ENCODE data around the gene SPAM1. TPM values are rescaled to one million over a fixed set of nuclear protein-coding genes. Genes with fewer than 3 reads are reported as not detected.

The SPAM1 gene
- polyA plus RNA-seq, 2 of the 4 experiments (the other 2 are of a cell fraction) = not detected

DNA sequence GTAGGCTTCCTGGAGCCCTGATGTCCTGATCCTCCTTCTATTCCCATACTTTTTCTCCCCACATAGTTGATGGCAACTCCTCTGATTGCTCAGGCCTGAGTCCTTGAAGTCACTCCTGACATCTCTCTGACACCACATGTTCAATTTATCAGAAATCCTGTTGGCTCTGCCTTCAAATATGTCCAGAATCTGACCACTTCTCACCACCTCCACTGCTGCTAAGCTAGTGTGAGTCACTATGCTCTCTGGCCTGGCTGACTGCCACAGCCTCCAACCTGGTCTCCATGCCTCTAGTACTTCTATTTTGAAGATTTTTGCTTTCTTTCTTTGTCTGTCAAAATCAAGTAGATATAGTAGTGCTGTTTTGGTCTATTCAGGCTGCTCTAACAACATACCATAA lies 54.8 kb downstream of the SPAM1 start:
- no peak for FAIRE-seq
- no peak overlapping the region for H3K4me2 ChIP-seq
- H3K9me3 ChIP-seq = no peaks in the 10 kb centered on the region
- DNase-seq (ENCODE audit: low read depth in 1 of 2, low spot score in 1 of 2) = no peak
- CTCF ChIA-PET = interaction anchor here (2.4 kb wide), 1 partner anchor 22 kb away, joined by 8 read pairs; no protein-coding TSS in a partner anchor
- H3K4me3 ChIP-seq = no peak overlapping the region
- no peak for ATAC-seq
- POLR2A ChIA-PET = no interaction called here
- TF ChIP-seq TFCP2L1 (CRISPR knock-in tag; IDR thresholded peaks at IDR 0.05) (no peak), CHD2 (IDR thresholded peaks at IDR 0.05; ENCODE audit: low read length, partially characterized antibody) (no peak), EP300 (IDR thresholded peaks at IDR 0.05) (no peak), FOSL2 (IDR thresholded peaks at IDR 0.05) (no peak), FOSL2 (CRISPR knock-in tag; IDR thresholded peaks at IDR 0.05) (no peak), SMC3 (IDR thresholded peaks at IDR 0.05) (no peak), CBX8 (IDR thresholded peaks at IDR 0.05) (no peak), TP53 (CRISPR knock-in tag; IDR thresholded peaks at IDR 0.05) (no peak), KDM5A (IDR thresholded peaks at IDR 0.05) (no peak), HOXB5 (CRISPR knock-in tag; IDR thresholded peaks at IDR 0.05) (no peak), FOXS1 (CRISPR knock-in tag; IDR thresholded peaks at IDR 0.05) (no peak), POLR2A (IDR thresholded peaks at IDR 0.05; ENCODE audit: low read length) (no peak), RCOR1 (IDR thresholded peaks at IDR 0.05; ENCODE audit: low read depth, low read length) (no peak), HOXB13 (CRISPR knock-in tag; IDR thresholded peaks at IDR 0.05; ENCODE audit: low read depth) (no peak), RARB (CRISPR knock-in tag; IDR thresholded peaks at IDR 0.05) (no peak), FOSB (CRISPR knock-in tag; IDR thresholded peaks at IDR 0.05) (no peak)
- TF ChIP-seq, protein P1, sequence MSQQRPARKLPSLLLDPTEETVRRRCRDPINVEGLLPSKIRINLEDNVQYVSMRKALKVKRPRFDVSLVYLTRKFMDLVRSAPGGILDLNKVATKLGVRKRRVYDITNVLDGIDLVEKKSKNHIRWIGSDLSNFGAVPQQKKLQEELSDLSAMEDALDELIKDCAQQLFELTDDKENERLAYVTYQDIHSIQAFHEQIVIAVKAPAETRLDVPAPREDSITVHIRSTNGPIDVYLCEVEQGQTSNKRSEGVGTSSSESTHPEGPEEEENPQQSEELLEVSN (IDR thresholded peaks at IDR 0.05; ENCODE audit: borderline replicate concordance, low read depth) = no peak
- TF ChIP-seq, protein P2, sequence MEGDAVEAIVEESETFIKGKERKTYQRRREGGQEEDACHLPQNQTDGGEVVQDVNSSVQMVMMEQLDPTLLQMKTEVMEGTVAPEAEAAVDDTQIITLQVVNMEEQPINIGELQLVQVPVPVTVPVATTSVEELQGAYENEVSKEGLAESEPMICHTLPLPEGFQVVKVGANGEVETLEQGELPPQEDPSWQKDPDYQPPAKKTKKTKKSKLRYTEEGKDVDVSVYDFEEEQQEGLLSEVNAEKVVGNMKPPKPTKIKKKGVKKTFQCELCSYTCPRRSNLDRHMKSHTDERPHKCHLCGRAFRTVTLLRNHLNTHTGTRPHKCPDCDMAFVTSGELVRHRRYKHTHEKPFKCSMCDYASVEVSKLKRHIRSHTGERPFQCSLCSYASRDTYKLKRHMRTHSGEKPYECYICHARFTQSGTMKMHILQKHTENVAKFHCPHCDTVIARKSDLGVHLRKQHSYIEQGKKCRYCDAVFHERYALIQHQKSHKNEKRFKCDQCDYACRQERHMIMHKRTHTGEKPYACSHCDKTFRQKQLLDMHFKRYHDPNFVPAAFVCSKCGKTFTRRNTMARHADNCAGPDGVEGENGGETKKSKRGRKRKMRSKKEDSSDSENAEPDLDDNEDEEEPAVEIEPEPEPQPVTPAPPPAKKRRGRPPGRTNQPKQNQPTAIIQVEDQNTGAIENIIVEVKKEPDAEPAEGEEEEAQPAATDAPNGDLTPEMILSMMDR (IDR thresholded peaks at IDR 0.05) = no peak
- TF ChIP-seq, protein P3, sequence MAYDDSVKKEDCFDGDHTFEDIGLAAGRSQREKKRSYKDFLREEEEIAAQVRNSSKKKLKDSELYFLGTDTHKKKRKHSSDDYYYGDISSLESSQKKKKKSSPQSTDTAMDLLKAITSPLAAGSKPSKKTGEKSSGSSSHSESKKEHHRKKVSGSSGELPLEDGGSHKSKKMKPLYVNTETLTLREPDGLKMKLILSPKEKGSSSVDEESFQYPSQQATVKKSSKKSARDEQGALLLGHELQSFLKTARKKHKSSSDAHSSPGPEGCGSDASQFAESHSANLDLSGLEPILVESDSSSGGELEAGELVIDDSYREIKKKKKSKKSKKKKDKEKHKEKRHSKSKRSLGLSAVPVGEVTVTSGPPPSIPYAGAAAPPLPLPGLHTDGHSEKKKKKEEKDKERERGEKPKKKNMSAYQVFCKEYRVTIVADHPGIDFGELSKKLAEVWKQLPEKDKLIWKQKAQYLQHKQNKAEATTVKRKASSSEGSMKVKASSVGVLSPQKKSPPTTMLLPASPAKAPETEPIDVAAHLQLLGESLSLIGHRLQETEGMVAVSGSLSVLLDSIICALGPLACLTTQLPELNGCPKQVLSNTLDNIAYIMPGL (CRISPR knock-in tag; IDR thresholded peaks at IDR 0.05; ENCODE audit: borderline replicate concordance) = no peak
- no peak overlapping the region for H3K27ac ChIP-seq
- H3K4me1 ChIP-seq = no peaks in the 10 kb centered on the region

DNA sequence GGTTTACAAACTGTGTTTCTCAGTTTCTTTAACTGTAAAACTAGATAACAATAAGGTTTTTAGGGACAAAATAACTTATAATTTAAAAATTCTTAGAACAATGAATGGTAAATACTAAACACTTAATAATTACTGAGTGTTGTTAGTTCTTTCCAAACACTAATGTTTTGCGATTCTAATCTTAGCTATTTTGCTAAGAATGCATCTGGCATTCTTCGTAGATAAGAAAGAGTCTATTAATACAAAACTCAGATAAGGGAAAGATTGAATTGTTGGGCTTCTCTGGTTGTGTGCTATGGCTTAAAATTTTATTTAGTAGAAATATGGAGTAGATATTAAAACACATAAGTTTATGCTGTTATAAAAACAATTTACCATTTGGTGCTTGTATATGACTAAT lies 62.4 kb downstream of the SPAM1 start:
- TF ChIP-seq RAD21 (conservative IDR thresholded peaks at IDR 0.05 in 1 of 2, IDR thresholded peaks at IDR 0.05 in 1 of 2) (no peak), POLR2AphosphoS2 (conservative IDR thresholded peaks at IDR 0.05; ENCODE audit: low read length) (no peak), SREBF2 (IDR thresholded peaks at IDR 0.05) (no peak), HDAC2 (IDR thresholded peaks at IDR 0.05) (no peak), ZFP36 (IDR thresholded peaks at IDR 0.05; ENCODE audit: borderline replicate concordance, partially characterized antibody) (no peak), CBX8 (IDR thresholded peaks at IDR 0.05) (no peak), CHD2 (IDR thresholded peaks at IDR 0.05; ENCODE audit: low read length, partially characterized antibody) (no peak), RCOR1 (IDR thresholded peaks at IDR 0.05; ENCODE audit: low read depth, low read length) (no peak), HOXB5 (CRISPR knock-in tag; IDR thresholded peaks at IDR 0.05) (no peak), SMC3 (IDR thresholded peaks at IDR 0.05) (no peak), KDM5A (IDR thresholded peaks at IDR 0.05) (no peak), ESRRA (IDR thresholded peaks at IDR 0.05; ENCODE audit: borderline replicate concordance, low read length) (no peak), ZSCAN20 (CRISPR knock-in tag; IDR thresholded peaks at IDR 0.05) (no peak), CEBPB (IDR thresholded peaks at IDR 0.05) (no peak)
- TF ChIP-seq, protein P4, sequence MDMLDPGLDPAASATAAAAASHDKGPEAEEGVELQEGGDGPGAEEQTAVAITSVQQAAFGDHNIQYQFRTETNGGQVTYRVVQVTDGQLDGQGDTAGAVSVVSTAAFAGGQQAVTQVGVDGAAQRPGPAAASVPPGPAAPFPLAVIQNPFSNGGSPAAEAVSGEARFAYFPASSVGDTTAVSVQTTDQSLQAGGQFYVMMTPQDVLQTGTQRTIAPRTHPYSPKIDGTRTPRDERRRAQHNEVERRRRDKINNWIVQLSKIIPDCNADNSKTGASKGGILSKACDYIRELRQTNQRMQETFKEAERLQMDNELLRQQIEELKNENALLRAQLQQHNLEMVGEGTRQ (IDR thresholded peaks at IDR 0.05) = no peak
- TF ChIP-seq, protein P5, sequence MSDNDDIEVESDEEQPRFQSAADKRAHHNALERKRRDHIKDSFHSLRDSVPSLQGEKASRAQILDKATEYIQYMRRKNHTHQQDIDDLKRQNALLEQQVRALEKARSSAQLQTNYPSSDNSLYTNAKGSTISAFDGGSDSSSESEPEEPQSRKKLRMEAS (IDR thresholded peaks at IDR 0.05) = no peak
- TF ChIP-seq, protein P6, sequence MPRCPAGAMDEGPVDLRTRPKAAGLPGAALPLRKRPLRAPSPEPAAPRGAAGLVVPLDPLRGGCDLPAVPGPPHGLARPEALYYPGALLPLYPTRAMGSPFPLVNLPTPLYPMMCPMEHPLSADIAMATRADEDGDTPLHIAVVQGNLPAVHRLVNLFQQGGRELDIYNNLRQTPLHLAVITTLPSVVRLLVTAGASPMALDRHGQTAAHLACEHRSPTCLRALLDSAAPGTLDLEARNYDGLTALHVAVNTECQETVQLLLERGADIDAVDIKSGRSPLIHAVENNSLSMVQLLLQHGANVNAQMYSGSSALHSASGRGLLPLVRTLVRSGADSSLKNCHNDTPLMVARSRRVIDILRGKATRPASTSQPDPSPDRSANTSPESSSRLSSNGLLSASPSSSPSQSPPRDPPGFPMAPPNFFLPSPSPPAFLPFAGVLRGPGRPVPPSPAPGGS (IDR thresholded peaks at IDR 0.05) = no peak
- TF ChIP-seq, protein P1 (IDR thresholded peaks at IDR 0.05; ENCODE audit: borderline replicate concordance, low read depth) = no peak
- ChIA-PET POLR2A (no interaction called here), CTCF (no interaction called here)
- ATAC-seq (no peak), FAIRE-seq (no peak), DNase-seq (ENCODE audit: low read depth in 1 of 2, low spot score in 1 of 2) (no peak)
- Histone ChIP-seq H3K4me2 (no peak overlapping the region), H3K4me3 (no peak overlapping the region), H3K4me1 (no peaks in the 10 kb centered on the region), H3K9me3 (no peaks in the 10 kb centered on the region), H3K27ac (no peak overlapping the region)
- WGBS (ENCODE audit: missing lambda C conversion rate) = 8% methylated on average over 2 of the region's 2 CpGs

Data from A549 (cell line).